T47D (cell line): ENCODE measurements around the gene SDSL.

Source experiments
- DNase-seq, 2 experiments: peaks; one replicate each; pipeline versions ENCODE4 v3.0.0 to v3.0.0-alpha.2; 2011 to 2012; ENCODE audit warnings: low read depth in 1 of 2, low spot score in 1 of 2
- JUND ChIP-seq: IDR thresholded peaks from 2 replicates; pipeline ENCODE4 v1.6.1; 2012; ENCODE audit warnings: low read depth
- in situ Hi-C: cut with HindIII; loops from 2 replicates; pipeline ENCODE4 v1.10.0; 2016; ENCODE audit warnings: low sequenced_read_pairs, low pct_unique_long_range_greater_than_20kb

The SDSL gene

DNA sequence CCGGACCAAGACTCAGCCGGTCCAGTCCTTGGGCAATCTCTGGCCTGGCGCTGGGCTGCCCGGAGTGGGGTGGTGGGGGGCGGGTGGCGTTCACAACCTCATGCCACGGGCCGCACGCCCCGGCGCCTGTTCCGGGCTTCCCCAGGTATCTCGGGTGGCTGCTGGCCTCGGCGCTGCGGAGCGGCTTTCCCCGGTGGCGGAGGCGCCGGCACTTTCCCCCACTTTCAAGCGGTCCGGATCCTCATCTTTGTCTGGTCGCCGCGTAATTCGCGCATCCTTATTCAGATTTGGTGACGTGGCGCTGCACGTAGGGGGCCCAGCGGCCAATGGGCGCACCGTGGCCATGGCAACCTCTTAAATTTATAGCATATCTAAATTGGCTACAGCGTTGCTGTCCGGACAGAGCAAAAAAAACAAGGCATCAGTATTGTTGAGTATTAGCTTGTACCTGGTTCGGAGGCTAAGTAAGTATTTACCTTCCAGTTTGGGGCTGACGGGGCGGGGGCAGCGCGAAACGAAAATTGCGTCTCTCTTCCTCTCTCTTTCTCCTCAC is 49.5 kb downstream of the SDSL start, which contains the start of gene LHX5:
Gene LHX5 (minus strand): TSS at position 253 of the 553 bp plus-strand sequence. CDS start 373 bp downstream, outside the sequence.
- no peak for TF ChIP-seq JUND
- in situ Hi-C loops: no loop called here
- no peak for DNase-seq

DNA sequence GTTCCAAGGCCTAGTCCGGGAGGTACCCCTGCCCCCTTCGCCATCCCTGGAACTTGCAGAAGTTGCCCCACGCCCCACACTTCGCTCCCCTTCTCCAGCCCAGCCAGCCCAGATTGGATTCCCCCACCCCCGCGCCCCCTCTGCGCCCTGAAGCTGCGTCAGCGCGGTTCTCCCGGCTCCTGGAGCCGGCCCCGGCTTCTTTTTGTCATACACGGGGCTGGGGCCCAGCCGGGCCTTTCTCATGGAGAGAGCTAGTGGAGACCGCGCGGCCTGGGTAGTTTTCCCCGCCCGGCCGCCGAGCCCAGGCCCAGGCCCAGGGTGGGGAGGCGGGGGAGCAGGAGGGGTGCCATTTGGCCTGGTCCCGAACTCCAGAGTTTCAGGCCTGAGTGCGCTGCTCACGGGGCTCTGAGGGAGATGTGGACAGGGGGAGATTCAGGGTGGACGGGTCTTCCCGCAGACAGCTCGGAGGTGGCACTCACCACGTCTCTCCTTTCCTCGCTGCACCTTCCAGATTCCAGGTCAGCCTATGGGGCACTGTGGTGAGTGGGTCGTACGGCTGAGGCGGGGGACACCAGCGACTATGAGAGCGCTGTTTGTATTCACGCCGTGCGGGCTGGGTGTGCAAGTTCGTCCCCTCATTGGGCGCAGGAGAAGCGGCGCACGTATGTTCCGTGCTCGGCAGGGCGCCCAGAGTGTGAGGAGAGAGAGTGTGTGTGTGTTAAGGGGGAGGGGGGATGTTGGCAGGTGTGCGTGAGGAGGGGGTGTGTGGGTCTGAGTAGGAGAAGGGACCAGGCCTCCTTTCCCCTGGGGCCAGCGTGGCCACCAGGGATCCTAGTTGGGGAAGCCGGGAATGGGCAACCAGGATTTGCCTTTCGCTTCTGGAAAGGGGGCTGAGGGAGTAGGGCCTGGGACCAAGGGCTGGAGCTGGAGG is 50.3 kb downstream of the SDSL start:
- in situ Hi-C loops: no loop called here
- no peak for DNase-seq
- no peak for TF ChIP-seq JUND

DNA sequence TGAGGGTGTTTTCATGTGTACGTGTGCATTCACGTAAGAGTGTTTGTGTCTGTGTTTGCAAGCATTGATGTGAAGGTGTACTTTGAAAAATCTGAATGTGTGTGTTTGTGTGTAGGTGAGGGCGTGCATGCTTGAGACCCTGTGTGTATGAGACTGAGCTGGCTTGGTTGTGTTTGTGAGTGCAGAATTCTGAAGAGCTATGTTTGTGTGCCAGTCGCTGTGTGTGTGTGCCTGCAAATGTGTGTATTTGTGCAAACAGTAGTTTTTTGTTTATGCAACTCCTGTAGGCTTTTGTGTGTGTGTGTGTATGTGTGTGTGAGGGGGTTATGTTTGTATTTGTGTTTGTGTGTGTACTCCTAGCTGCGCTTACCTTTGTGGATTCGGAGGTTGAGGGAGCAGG is 51.2 kb downstream of the SDSL start:
- in situ Hi-C loops: no loop called here
- TF ChIP-seq JUND: no peak
- no peak for DNase-seq

DNA sequence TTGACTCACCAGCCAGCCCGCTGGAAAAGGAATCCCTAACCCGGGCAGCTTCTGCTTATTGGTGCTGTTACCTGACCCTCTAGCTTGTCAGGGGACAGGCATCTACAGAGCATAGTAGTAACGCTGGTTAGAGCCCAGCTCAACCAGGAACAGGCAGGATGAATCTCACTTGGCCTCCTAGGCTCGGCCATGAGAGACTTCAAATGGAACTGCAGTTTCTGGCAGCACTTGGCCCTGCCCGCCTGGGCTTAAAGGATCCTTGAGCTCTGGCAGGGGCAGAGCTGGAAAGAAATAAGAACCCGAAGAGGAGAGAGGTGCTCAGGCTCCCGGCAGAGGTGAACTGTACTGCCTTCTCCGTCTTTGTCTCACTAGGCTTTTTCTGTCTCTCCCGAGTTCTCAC is 51.8 kb downstream of the SDSL start:
- DNase-seq: peak in 1 of 2 experiments; percentile 49
- no peak for TF ChIP-seq JUND
- in situ Hi-C loops: no loop called here

DNA sequence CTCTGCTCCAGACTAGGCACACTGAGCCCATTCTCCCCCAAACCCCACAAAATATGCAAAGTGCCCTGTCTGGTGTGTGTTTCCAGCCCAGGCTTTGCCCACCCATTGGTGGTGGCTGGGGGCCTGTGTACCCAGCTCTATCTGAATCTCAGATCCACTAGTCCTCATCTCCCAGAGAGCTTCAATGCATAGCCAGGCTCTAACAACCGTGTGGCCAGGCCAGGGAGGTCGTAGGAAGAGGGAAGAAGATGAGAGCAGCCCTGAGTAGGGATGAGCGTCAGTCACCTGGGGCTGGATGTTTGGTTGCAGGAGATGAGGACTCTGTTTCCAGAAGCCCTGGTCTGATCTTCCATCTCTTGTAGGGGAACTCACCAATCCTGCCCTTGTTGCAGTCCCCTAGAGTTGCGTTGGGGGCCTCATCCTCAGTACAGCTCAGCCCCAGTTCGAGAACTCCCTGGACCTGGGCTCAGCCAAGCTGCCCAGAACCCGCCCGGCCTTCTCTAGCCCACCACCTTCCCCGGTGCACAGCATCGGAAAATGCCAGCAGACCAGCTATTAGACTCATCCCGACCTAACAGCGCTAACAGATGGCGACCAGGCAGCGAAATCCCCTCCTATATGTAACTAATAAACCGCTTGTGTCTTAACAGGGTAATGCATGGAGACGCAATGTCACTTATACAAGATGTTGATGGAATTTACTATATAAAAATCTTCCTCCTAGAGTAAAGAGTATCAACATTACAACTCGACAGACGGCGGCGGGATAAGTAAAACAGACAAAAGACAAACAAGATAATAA is 52.7 kb downstream of the SDSL start:
- no peak for DNase-seq
- in situ Hi-C loops: no loop called here
- TF ChIP-seq JUND: no peak

DNA sequence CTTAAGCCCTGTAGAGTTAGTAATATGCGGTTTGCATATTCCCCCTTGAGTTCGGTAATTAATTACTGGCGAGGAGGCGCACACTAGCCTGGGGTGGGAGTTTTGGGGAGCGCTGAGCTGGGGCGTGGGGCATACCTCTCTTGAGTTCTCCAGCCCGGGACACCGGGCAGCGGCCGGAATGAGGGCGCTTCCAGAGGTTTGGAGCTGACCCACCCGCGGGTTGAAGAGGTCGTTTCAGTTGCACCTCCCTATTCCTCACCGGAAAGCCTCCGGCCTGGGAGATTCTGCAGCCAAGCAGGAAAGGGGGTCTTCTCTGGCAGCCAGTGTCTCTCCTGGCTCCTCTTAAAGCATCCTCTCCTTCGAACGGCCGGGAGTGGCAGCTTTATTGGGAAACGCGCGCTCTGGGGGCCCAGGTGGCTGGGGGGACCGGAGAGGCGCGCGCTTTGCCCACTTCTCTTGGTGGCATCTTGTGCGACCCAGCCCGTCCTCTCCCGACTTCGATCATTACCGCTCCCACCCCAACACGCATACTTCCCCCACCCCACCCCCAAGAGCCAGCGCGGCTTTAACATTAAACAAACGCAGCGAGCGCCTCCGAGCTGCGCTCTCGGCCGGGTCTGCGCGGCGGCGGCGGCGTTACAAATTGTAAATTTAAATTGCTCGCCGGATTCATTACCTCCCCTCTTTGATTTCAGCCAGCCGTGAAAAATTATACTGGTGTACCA is 53.4 kb downstream of the SDSL start:
- no peak for DNase-seq
- in situ Hi-C loops: no loop called here
- TF ChIP-seq JUND: no peak

DNA sequence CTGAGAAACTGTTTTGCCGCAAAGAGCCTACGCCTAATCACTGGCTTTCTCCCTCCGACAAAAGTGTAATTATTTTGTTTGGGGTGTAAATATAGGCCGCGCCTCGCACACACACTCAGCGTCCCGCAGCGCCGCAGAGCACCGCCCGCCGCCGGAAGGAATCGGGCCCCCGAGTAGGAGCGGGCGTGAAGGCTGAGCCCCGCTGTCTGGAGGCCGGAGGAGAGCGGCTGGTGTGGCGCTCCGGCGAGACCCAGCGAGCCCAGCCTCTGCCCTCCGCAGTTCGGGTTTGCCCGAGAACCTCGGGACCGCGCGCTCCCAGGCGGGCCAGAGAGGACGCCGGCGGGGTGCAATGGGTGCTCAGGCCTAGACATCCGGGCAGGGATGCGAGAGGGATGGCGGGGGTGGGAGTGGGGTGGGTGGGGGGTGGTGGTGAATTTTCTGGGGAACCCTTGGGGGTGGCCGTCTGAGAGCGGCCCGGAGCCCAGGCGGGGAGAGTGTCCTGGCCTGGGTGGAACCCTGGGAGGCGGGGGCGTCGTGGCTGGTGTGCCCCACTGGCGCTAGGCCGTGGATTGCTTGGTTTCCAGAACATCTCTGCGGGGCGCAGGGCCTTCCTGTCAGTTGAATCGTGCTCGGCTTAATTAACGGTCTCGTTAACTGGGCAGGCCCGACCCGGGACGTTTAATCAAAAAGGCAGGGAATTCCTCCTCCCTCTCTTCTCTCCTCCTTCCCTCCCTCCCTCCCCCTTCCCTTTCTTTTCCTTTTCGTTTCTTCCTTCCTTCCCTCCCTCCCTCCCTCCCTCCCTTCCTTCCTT is 54.2 kb downstream of the SDSL start:
- in situ Hi-C loops: no loop called here
- no peak for TF ChIP-seq JUND
- DNase-seq: no peak

DNA sequence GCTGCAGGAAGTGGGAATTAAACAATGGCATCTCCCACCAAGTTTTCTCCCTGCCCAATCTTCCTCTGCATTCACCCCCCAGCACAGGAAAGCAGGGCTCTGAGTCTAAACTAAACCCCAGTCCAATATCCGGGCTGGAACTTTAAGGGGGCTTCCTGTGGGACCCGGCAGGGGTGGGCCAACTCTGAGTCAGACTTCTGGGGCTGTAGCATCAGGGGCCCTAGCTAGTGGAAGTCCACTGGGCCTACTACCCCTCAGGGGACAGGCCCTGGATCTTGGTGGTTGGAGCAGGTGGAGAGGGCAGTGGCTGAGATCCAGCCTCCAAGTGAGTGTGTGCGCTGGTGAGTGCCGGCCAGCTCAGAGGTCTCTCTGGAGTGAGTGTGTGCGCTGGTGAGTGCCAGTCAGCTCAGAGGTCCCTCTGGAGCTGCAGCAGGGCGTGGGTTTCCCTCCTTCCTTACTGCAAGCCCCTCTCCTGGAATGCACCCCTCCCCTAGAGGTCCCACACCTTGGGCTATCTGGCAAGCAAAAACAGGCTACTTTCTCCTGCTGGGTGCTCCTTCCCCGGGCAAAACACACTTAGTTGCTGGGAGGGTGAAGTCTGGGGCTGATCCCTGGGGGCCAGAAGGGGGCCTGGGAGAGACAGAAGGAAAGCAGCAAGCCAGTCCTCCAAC is 55.1 kb downstream of the SDSL start:
- TF ChIP-seq JUND: no peak
- in situ Hi-C loops: no loop called here
- no peak for DNase-seq

DNA sequence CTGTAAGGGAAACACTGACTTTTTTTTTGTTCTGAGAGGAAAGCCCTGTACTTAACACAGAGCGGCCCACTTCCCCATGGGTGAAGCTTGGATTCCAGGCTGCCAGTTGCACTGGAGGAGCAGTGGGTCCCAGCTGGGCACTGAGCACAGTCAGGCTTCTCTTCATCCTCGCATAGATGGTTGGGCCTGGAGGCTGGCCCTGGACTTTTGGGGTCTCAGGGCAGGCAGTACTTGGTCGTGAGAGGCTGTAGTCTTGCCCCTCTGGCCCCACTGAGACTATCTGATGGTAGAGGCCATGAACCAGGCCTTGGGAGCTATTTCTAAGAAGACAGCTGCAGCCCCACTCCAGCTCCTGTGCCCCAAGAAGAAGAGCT is 55.6 kb downstream of the SDSL start:
- TF ChIP-seq JUND: no peak
- no peak for DNase-seq
- in situ Hi-C loops: no loop called here

DNA sequence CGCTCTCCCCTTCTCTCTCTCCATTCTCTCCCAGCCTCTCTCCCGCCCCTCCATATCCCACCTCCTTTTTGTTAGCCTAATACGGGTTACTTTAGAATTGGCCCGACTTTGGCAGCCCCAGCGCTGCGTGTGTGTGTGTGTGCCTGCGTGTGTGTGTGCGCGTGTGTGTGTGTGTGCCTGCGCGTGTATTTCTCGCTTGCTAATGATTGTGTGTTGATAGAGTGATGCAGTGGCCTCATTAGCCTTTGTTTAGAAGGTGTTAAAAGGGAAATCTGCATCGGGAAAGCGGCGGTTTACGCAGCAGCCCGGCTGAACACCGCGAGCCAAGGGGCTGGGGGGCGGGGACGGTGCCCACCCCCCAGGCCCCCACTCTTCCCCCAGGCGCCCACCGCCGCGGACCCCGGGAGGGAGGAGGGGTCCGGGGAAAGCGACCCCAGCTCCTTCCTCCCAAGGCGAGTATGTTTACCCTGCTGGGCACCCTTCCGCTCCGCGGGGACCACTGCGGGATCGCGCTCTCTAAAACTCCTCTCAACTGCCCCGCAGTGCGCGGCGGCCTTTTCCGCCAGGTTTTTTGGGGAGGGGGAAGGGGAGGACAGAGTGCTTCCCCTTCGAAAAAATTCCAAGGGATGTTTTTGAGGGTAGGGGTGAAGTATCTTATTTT is 56.3 kb downstream of the SDSL start:
- no peak for DNase-seq
- TF ChIP-seq JUND: no peak
- in situ Hi-C loops: no loop called here

DNA sequence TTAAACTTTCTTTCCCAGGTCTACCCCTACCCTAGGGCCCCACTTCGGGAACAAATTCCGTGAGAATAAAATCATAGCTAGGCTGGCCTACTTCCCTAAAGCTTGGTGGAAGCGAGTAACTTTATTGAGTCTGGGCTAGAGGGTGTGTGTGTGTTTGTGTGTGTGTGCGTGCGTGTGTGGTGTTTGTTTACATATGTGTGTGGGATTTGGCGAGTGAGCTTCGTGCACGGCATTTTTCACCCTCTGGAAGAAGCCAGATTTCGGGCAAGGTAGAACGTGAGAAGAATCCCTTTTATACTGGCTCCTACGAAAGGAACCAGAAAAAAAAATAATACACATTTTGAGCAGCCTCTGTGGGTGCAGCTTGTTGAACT is 57.0 kb downstream of the SDSL start:
- in situ Hi-C loops: no loop called here
- no peak for DNase-seq
- no peak for TF ChIP-seq JUND
